Psoas muscle (tissue), 8 donors: ENCODE results near the gene SRPK1. TPM values are rescaled to one million over a fixed set of nuclear protein-coding genes. Genes with fewer than 3 reads are reported as not detected.

ENCODE experiments used
- ATAC-seq, 4 donors: fragments of 200-7000 bp; cut with Tn5 transposase; one replicate each; pipeline ENCODE4 v1.9.1; 2020; ENCODE audit warnings: moderate library complexity in 3 of 4, mild to moderate bottlenecking in 2 of 4
- DNase-seq, 2 donors: peaks; one replicate each; pipeline ENCODE4 v3.0.0-alpha.2; 2020
- H3K27ac ChIP-seq: fragments of 200-600 bp; one replicate; pipeline ENCODE4 v1.8.0; 2022
- H3K27me3 ChIP-seq, 3 donors: fragments of 200-600 bp in 1 of 3; one replicate each; pipeline versions ENCODE4 v1.6.1 to v1.8.0; 2013 to 2022; ENCODE audit warnings: low read length in 2 of 3, mild to moderate bottlenecking in 2 of 3, moderate library complexity in 1 of 3; ENCODE audit not compliant: insufficient read depth in 3 of 3
- H3K36me3 ChIP-seq, 2 donors: fragments of 200-600 bp in 1 of 2; one replicate each; pipeline versions ENCODE4 v1.6.1 to v1.8.0; 2013 to 2022; ENCODE audit warnings: low read depth in 1 of 2, mild to moderate bottlenecking in 1 of 2, moderate library complexity in 1 of 2; ENCODE audit not compliant: insufficient read depth in 1 of 2
- H3K4me1 ChIP-seq: fragments of 200-600 bp; one replicate; pipeline ENCODE4 v1.8.0; 2022
- H3K4me3 ChIP-seq: fragments of 200-600 bp; one replicate; pipeline ENCODE4 v1.8.0; 2022; ENCODE audit warnings: mild to moderate bottlenecking
- H3K9me3 ChIP-seq: fragments of 200-600 bp; one replicate; pipeline ENCODE4 v1.8.0; 2022
- WGBS, 3 donors: extraction: QIAGEN DNeasy Blood & Tissue Kit; methylation state at CpG; one replicate each; pipeline versions ENCODE4 v1.1.6 to v1.1.7; 2013; 5-methylcytosine and 5-hydroxymethylcytosine counted together
- intact Hi-C, 2 donors: fragments of 100-400 bp; cut with DNase I; formaldehyde crosslinking; loops; one replicate each; pipeline versions ENCODE4 v1.11.0 to v1.14.2; 2022
- polyA plus RNA-seq, 3 donors: library from polyadenylated mRNA; stranded (reverse); fragments of 200-250 nt; gene quantifications; one replicate each; pipeline ENCODE4 v1.2.3, GENCODE V29; 2013
- total RNA-seq, 4 donors: library from RNA; stranded (reverse); fragmentation: NEBNext Ultra II Directional in 2 of 4; extraction: Animal tissue kit (Norgen Biotek cat#: 25700) in 2 of 4; gene quantifications; one replicate each; pipeline versions ENCODE4 v1.2.1 to v1.2.4, GENCODE V29; 2021 to 2023
- TF ChIP-seq, protein P1 (sequence below): fragments of 200-600 bp; IDR thresholded peaks from one replicate; pipeline ENCODE4 v1.8.0; 2022; ENCODE audit warnings: antibody characterized with exemption
- donor health status: healthy with polysubstance abuse.
- donor health status: DM: no; HTN: no; CAD: no; lungs with moderate emphysema.
- donor health status: Bipolar disorder and iron deficiency.
- donor health status: healthy.
- donor health status: DM: yes; HTN: yes; CAD: no.
- donor health status: DM: no; HTN: no; CAD: no.
- donor health status: DM: no; HTN: no; CAD: no.
- donor health status: DM: yes; HTN: yes; CAD: no.

SRPK1 gene
- total and polyA plus RNA-seq, 7 donors, result 12.2 to 46.9 (median 25.7) TPM

DNA sequence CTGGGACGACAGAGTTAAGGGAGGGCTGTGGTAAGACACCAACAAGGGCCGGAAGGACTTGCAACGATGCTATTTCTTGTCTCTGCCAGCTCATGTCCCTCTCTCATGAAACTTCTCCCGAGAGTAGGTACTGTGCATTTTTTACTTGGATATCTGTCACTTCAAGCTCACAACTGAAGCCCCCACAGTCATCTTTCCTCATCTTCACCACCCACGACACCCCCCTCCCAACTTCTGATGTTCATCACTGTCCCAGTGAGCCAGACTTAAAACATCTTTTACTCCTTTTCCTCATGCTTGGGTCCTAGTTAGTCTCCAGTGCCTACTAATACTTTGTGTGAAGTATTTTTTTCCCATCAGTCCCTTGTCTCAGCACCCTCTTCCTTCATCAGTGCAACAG lies 34.6 kb upstream of the SRPK1 start:
- WGBS, 3 donors, result 78 to 80% (median 79%) methylated on average over 5 of the region's 5 CpGs
- intact Hi-C loops, result no loop called here
- H3K9me3 ChIP-seq, result no peaks in the 10 kb centered on the region

GRCh38 chr6:35955071-35955470 lies 34.2 kb upstream of the SRPK1 start:
- Histone ChIP-seq H3K27me3 (no peaks in the 10 kb centered on the region), H3K4me3 (no peak overlapping the region), H3K36me3 (no peaks in the 10 kb centered on the region), H3K9me3 (no peaks in the 10 kb centered on the region), H3K27ac (no peak overlapping the region), H3K4me1 (no peaks in the 10 kb centered on the region)
- ATAC-seq (no peak), DNase-seq (no peak)
- intact Hi-C loops, result no loop called here
- 92 to 95% (median 94%) methylated on average over 8 of the region's 8 CpGs for WGBS, 3 donors
- TF ChIP-seq, protein P1, sequence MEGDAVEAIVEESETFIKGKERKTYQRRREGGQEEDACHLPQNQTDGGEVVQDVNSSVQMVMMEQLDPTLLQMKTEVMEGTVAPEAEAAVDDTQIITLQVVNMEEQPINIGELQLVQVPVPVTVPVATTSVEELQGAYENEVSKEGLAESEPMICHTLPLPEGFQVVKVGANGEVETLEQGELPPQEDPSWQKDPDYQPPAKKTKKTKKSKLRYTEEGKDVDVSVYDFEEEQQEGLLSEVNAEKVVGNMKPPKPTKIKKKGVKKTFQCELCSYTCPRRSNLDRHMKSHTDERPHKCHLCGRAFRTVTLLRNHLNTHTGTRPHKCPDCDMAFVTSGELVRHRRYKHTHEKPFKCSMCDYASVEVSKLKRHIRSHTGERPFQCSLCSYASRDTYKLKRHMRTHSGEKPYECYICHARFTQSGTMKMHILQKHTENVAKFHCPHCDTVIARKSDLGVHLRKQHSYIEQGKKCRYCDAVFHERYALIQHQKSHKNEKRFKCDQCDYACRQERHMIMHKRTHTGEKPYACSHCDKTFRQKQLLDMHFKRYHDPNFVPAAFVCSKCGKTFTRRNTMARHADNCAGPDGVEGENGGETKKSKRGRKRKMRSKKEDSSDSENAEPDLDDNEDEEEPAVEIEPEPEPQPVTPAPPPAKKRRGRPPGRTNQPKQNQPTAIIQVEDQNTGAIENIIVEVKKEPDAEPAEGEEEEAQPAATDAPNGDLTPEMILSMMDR, result no peak

More for the DNA sequence above, 34.6 kb upstream of the SRPK1 start:
- no peaks in the 10 kb centered on the region for H3K4me1 ChIP-seq
- no peak overlapping the region for H3K4me3 ChIP-seq
- TF ChIP-seq, protein P1, result no peak
- ATAC-seq (no peak), DNase-seq (no peak)
- no peak overlapping the region for H3K27ac ChIP-seq
- H3K27me3 ChIP-seq, result no peaks in the 10 kb centered on the region
- H3K36me3 ChIP-seq, result no peaks in the 10 kb centered on the region

GRCh38 chr6:35954333-35954732 lies 33.4 kb upstream of the SRPK1 start:
- Histone ChIP-seq H3K4me3 (no peak overlapping the region), H3K27ac (no peak overlapping the region), H3K27me3 (no peaks in the 10 kb centered on the region), H3K4me1 (no peaks in the 10 kb centered on the region), H3K9me3 (no peaks in the 10 kb centered on the region), H3K36me3 (no peaks in the 10 kb centered on the region)
- DNase-seq (no peak), ATAC-seq (no peak)
- intact Hi-C loops, result no loop called here
- WGBS, 3 donors, result 87 to 92% (median 88%) methylated on average over 7 of the region's 7 CpGs
- TF ChIP-seq, protein P1, result no peak

- intact Hi-C loops, result no loop called here
- no peaks in the 10 kb centered on the region for H3K36me3 ChIP-seq
Observed at GRCh38 chr6:35948725-35949124, 27.8 kb upstream of the SRPK1 start.

GRCh38 chr6:35945650-35946025 lies 24.7 kb upstream of the SRPK1 start:
- WGBS, 3 donors, result 46 to 65% (median 56%) methylated on average over 1 of the region's 1 CpG
- TF ChIP-seq, protein P1, result no peak
- Histone ChIP-seq H3K4me3 (no peak overlapping the region), H3K9me3 (no peaks in the 10 kb centered on the region), H3K4me1 (no peaks in the 10 kb centered on the region), H3K27ac (no peak overlapping the region), H3K27me3 (no peaks in the 10 kb centered on the region), H3K36me3 (no peaks in the 10 kb centered on the region)
- no peak for DNase-seq
- intact Hi-C loops, result no loop called here
- ATAC-seq, result no peak

More at GRCh38 chr6:35948725-35949124, 27.8 kb upstream of the SRPK1 start:
- Histone ChIP-seq H3K9me3 (no peaks in the 10 kb centered on the region), H3K27ac (no peak overlapping the region), H3K4me3 (no peak overlapping the region), H3K4me1 (no peaks in the 10 kb centered on the region), H3K27me3 (no peaks in the 10 kb centered on the region)
- no peak for ATAC-seq
- no peak for DNase-seq
- WGBS, 3 donors, result 86 to 96% (median 96%) methylated on average over 1 of the region's 1 CpG
- TF ChIP-seq, protein P1, result no peak
